ENCODE data around the gene CSK.

GRCh38 chr15:74749832-74750231 is 32.0 kb upstream of the CSK start:
- TF ChIP-seq CTCF (IDR thresholded peaks at IDR 0.05; ENCODE audit: low read depth, low read length), result no peak
- TF ChIP-seq MAX (IDR thresholded peaks at IDR 0.05; ENCODE audit: low read depth, low read length), result no peak

Measured in NB4 (cell line).